Renal cortex interstitium (tissue), 11 donors: Measurements from ENCODE around the gene SNX25. TPM values are rescaled to one million over a fixed set of nuclear protein-coding genes. Genes with fewer than 3 reads are reported as not detected.
"Not testable (repeated sequence)": the region's sequence is repeated elsewhere in the genome, so short reads cannot be mapped to it uniquely, and the experiment has no call there.

Experiments used
- DNase-seq, 11 donors: peaks; one replicate each; pipeline ENCODE4 v3.0.0-alpha.2; 2013; ENCODE audit warnings: low read depth in 9 of 11, low spot score in 4 of 11; ENCODE audit errors: extremely low read depth in 1 of 11
- polyA plus RNA-seq, 3 donors: library from polyadenylated mRNA; unstranded; fragments of 120-200 nt; gene quantifications; one replicate each; pipeline ENCODE4 v1.2.1, GENCODE V29; 2013; ENCODE audit not compliant: insufficient read length in 3 of 3

SNX25 gene
- polyA plus RNA-seq, 3 donors: 21.6 to 27.0 (median 25.6) TPM

- no peak for DNase-seq
These were observed 108.5 kb downstream of the SNX25 start for GRCh38 chr4:185317880-185318279.

GRCh38 chr4:185318679-185319078 is 109.3 kb downstream of the SNX25 start:
- DNase-seq: no peak

GRCh38 chr4:185322803-185323202 is 113.4 kb downstream of the SNX25 start:
- DNase-seq: no peak

- no peak for DNase-seq
These were observed 114.2 kb downstream of the SNX25 start for GRCh38 chr4:185323606-185324005.

DNA sequence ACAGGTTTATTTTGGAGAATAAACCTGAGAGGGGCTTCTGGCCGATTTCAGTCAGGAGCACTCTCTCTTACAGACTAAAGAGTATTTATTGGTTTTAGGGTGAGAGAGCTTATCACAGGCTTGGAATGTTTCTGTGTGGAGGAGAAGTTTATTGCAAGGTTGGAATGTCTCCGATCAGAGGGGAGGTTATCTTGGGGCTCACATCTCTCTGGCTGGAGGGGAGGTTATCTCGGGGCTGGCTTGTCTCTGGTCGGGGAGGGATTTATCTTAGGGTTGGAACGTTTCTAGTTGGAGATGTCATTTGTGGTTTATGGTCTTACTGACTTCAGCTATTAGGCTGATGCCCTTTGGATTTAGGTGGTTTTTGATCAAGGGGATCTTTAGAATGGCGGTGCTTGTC is 115.0 kb downstream of the SNX25 start:
- DNase-seq: not testable (repeated sequence)

- not testable (repeated sequence) for DNase-seq
These were observed 116.3 kb downstream of the SNX25 start for GRCh38 chr4:185325721-185326120.

DNA sequence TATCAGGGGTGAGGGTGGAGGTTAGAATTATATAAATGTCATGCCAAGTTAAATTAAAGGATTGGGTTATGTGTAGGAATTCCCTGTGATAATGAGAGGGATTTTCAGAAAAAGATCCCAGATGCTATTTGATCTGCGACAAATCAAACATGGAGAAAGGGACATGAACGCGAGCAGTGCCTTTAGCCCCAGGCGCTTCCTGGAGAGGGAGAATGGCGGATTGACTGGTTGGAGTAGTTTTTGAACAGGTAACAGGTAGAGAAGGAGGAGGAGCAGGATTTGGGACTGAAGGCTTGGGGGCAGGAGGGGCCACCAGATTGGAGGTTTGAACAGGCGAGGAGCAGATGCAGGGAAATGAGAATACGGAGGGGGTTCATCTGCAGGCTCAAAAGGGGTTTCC is 119.2 kb downstream of the SNX25 start:
- DNase-seq: no peak

DNA sequence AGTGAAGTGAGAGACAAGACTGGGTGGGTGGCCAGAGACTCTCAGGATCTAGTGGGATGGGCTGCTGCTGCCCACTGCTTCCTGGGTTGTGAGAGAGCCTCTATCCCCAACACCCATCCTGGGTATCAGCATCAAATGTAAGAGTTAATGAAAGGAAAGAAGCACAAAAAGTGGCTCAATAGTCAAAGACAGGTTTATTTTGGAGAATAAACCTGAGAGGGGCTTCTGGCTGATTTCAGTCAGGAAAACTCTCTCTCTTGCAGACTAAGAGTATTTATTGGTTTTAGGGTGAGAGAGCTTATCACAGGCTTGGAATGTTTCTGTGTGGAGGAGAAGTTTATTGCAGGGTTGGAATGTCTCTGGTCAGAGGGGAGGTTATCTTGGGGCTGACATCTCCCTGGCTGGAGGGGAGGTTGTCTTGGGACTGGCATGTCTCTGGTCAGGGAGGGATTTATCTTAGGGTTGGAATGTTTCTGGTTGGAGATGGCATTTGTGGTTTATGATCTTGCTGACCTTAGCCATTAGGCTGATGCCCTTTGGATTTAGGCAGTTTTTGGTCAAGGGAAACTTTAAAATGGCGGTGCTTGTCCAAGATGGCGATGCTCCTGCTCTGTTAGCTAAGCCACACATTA is 120.6 kb downstream of the SNX25 start:
- not testable (repeated sequence) for DNase-seq

DNA sequence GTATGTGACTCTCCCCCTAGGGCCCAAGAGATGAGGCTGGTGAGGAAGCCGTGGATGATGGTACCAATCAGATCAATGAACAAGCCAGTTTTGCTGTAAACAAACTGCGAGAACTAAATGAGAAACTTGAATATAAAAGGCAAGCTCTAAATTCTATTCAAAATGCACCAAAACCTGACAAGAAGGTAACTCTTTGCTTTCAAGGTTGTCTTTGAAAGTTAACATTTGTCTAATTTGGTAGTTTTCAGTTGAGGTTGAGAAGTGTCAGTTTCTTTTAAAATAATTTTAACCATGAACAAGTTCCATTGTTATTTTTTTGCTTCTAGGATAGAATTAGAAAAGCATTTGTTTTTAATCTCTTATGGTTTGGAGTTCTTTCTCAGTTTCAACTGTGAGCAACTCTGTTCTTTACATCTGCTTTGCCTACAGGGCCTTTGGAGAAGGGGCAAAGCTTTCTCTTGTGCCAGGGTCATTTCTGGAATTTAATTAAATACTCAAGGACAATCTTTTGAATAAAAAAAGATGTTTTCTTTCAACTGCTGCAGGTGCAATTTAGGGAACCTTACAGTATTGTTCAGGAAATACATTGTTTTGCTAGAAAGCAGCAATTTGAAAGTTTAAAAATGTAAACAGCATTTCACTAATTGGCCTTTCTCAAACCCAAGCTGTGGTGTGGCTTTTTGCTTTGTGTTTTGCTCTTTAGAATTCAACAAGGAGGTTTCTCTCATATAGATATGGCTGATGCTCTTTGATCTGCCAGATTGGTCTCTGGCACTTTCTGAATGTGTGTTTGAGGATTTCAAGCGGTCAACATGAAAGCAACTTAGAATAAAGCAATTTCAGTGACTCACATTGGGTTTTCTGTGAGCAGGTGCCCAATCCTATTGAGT is 123.4 kb downstream of the SNX25 start:
- no peak for DNase-seq

DNA sequence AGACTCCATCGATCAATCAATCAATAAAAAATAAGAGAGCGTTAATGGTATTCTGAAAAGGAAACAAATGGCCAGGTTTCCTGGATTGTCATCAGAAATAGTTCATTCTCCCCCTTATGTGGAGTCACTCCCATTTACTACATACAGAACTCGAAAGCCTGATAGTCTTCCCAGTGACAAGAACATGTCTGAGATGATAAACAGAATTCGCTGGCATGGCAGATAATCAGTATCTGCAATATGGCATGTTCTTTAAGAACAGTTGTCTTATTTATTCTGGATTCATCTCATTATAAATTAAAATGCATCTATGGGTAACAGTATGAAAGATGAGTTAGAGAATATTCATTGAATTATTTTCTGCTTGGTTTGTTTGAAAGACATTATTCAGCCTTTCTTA is 124.9 kb downstream of the SNX25 start:
- no peak for DNase-seq

- no peak for DNase-seq
These were observed 126.2 kb downstream of the SNX25 start for GRCh38 chr4:185335579-185335978.

DNA sequence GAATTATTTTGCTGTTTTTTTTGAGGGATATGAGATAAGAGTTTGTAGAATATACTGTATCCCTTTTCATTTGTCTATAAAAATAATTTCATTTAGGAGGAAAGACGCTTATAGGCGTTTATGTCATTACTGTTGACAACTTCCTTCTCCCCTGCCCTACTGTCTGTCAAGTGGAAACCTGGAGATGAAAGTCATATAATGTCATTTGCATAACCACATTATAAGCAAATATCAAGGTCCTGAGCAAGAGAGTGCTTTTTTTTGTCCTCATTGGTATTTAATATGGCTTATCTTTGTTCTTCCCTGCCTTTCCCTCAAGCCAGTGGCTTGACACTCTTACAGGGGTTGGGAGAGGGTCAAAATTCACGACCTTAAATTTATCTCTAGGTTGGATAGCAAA is 130.5 kb downstream of the SNX25 start:
- DNase-seq: no peak

GRCh38 chr4:185341377-185341776 is 132.0 kb downstream of the SNX25 start:
- DNase-seq: no peak

GRCh38 chr4:185341841-185342240 is 132.4 kb downstream of the SNX25 start:
- no peak for DNase-seq

DNA sequence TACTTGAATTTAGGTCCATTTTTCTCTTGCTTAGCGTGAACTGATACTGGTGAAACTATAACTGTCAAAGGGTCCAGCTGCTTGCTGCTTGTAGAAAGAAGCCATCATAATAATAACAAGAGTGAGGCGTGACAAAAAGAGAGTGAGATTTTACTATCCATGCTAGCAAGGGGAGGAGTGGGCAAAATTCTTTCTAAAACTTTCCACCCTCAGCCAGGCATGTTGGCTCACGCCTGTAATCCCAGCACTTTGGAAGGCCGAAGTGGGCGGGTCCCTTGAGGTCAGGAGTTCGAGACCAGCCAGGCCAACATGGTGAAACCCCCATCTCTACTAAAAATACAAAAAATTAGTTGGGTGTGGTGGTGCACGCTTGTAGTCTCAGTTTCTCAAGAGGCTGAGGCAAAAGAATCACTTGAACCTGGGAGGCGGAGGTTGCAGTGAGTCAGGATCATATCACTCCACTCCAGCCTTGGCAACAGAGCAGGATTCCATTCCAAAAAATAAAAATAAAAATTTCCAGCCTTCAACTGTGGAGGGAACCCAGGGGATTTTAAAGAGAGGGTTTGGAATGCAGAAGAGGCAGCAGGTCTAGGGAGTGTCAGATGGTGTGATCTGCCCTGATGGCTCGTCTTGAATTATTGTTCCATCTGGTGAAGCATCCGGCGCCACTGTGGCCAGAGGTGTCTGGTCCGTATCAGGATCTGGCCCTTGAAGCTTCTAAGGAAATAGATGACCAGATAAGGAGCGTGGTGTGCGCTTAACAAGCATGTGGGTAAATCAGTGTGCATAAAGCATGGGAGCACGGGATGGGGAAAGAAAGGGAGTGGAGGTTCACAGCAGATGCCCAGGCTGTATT is 134.6 kb downstream of the SNX25 start:
- peak in 3 of 11 donors; percentile 9 to 17 (median 16) for DNase-seq

GRCh38 chr4:185344743-185345538 is 135.5 kb downstream of the SNX25 start:
- DNase-seq: no peak

- DNase-seq: no peak
These were observed 137.7 kb downstream of the SNX25 start for GRCh38 chr4:185346975-185347601.

GRCh38 chr4:185351691-185352090 is 142.3 kb downstream of the SNX25 start:
- DNase-seq: no peak
